ENCODE measurements around the gene IKZF5.

Gene IKZF5

GRCh38 chr10:122984708-122985107, 23.9 kb downstream of the IKZF5 start:
- in situ Hi-C loops (cut with MboI; ENCODE audit: low sequenced_read_pairs) = no loop called here

- in situ Hi-C loops (cut with MboI; ENCODE audit: low sequenced_read_pairs) = no loop called here
Measured at GRCh38 chr10:122983898-122984297, 24.7 kb downstream of the IKZF5 start.

GRCh38 chr10:122981066-122981464, 27.5 kb downstream of the IKZF5 start:
- in situ Hi-C loops (cut with MboI; ENCODE audit: low sequenced_read_pairs) = no loop called here

- in situ Hi-C loops (cut with MboI; ENCODE audit: low sequenced_read_pairs) = no loop called here
Measured at GRCh38 chr10:122980209-122981065, 28.2 kb downstream of the IKZF5 start, which contains the start of gene PSTK. Gene PSTK, plus strand, starts transcription at chr10:122980401. Its CDS starts 79 bp downstream, at chr10:122980480.

- in situ Hi-C loops (cut with MboI; ENCODE audit: low sequenced_read_pairs) = no loop called here
Measured at GRCh38 chr10:122974543-122975064, 34.0 kb downstream of the IKZF5 start.

GRCh38 chr10:122974023-122974422, 34.6 kb downstream of the IKZF5 start:
- in situ Hi-C loops (cut with MboI; ENCODE audit: low sequenced_read_pairs) = no loop called here

- in situ Hi-C loops (cut with MboI; ENCODE audit: low sequenced_read_pairs) = no loop called here
Measured at GRCh38 chr10:122968698-122969097, 39.9 kb downstream of the IKZF5 start.

- in situ Hi-C loops (cut with MboI; ENCODE audit: low sequenced_read_pairs) = no loop called here
Measured at GRCh38 chr10:122966879-122967278, 41.7 kb downstream of the IKZF5 start.

- in situ Hi-C loops (cut with MboI; ENCODE audit: low sequenced_read_pairs) = no loop called here
Measured at GRCh38 chr10:122962405-122962804, 46.2 kb downstream of the IKZF5 start.

- in situ Hi-C loops (cut with MboI; ENCODE audit: low sequenced_read_pairs) = no loop called here
Measured at GRCh38 chr10:122957474-122957873, 51.1 kb downstream of the IKZF5 start.

GRCh38 chr10:122955892-122956291, 52.7 kb downstream of the IKZF5 start:
- in situ Hi-C loops (cut with MboI; ENCODE audit: low sequenced_read_pairs) = no loop called here

GRCh38 chr10:122954731-122955050, 53.9 kb downstream of the IKZF5 start:
- in situ Hi-C loops (cut with MboI; ENCODE audit: low sequenced_read_pairs) = no loop called here

GRCh38 chr10:122953902-122954730, 54.5 kb downstream of the IKZF5 start, which contains the start of gene C10orf88:
Gene C10orf88, minus strand, starts transcription at chr10:122954227. Its CDS starts 49 bp downstream, at chr10:122954178.
- in situ Hi-C loops (cut with MboI; ENCODE audit: low sequenced_read_pairs) = no loop called here

- in situ Hi-C loops (cut with MboI; ENCODE audit: low sequenced_read_pairs) = no loop called here
Measured at GRCh38 chr10:122949296-122949695, 59.3 kb downstream of the IKZF5 start.

Measured in HL-60/S4 treated with retinoic acid at 250 ng/mL for 4 days and 3 days (cell line).